Measurements from ENCODE around the gene ANKDD1B.

GRCh38 chr5:75668445-75668844 is 57.2 kb downstream of the ANKDD1B start:
- no peak for TF ChIP-seq NCOA1 (IDR thresholded peaks at IDR 0.05; ENCODE audit: low read depth)
- TF ChIP-seq POLR2A (conservative IDR thresholded peaks at IDR 0.05), result no peak
- no peak for TF ChIP-seq ATF3 (IDR thresholded peaks at IDR 0.05)
- no peak for TF ChIP-seq ATF3 (CRISPR knock-in tag; conservative IDR thresholded peaks at IDR 0.05)
- TF ChIP-seq POLR2AphosphoS5 (IDR thresholded peaks at IDR 0.05; ENCODE audit: control insufficient read depth, insufficient read depth, low read depth, low read length), result no peak
- no peak for TF ChIP-seq LEF1 (IDR thresholded peaks at IDR 0.05)
- no peak for TF ChIP-seq EZH2 (IDR thresholded peaks at IDR 0.05; ENCODE audit: borderline replicate concordance, low read depth, low read length)
- TF ChIP-seq ZBTB1 (CRISPR knock-in tag; IDR thresholded peaks at IDR 0.05; ENCODE audit: borderline replicate concordance, low read depth), result no peak
- no peak for TF ChIP-seq CBX5 (IDR thresholded peaks at IDR 0.05; ENCODE audit: borderline replicate concordance, low read depth)
- TF ChIP-seq, protein P1, sequence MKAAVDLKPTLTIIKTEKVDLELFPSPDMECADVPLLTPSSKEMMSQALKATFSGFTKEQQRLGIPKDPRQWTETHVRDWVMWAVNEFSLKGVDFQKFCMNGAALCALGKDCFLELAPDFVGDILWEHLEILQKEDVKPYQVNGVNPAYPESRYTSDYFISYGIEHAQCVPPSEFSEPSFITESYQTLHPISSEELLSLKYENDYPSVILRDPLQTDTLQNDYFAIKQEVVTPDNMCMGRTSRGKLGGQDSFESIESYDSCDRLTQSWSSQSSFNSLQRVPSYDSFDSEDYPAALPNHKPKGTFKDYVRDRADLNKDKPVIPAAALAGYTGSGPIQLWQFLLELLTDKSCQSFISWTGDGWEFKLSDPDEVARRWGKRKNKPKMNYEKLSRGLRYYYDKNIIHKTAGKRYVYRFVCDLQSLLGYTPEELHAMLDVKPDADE (conservative IDR thresholded peaks at IDR 0.05; ENCODE audit: control insufficient read depth, low read depth, low read length), result no peak
- no peak for TF ChIP-seq ZNF444 (CRISPR knock-in tag; IDR thresholded peaks at IDR 0.05)

Data from K562 (cell line).